ENCODE results near the gene LILRB1.

- TF ChIP-seq POLR2A (IDR thresholded peaks at IDR 0.05) (no peak), POLR2AphosphoS5 (IDR thresholded peaks at IDR 0.05) (no peak), CTCF (IDR thresholded peaks at IDR 0.05) (no peak)
Measured at GRCh38 chr19:54607785-54608150, 22.5 kb upstream of the LILRB1 start.

Measured in gastroesophageal sphincter (tissue), 3 donors.